GM18907 (cell line): ENCODE results near the gene SOS1.
"Not testable (repeated sequence)": the region's sequence is repeated elsewhere in the genome, so short reads cannot be mapped to it uniquely, and the experiment has no call there.

Experiments used
- ATAC-seq: cut with Tn5 transposase; IDR thresholded peaks from one replicate; pipeline ENCODE4 v1.9.1; 2021; ENCODE audit warnings: mild to moderate bottlenecking, moderate library complexity; ENCODE audit not compliant: unreplicated experiment

Gene SOS1

GRCh38 chr2:38977047-38977446, 143.8 kb downstream of the SOS1 start:
- ATAC-seq = no peak

GRCh38 chr2:38975042-38975441, 145.8 kb downstream of the SOS1 start:
- no peak for ATAC-seq

GRCh38 chr2:38973266-38973665, 147.6 kb downstream of the SOS1 start:
- no peak for ATAC-seq

GRCh38 chr2:38971377-38971776, 149.5 kb downstream of the SOS1 start:
- ATAC-seq = no peak

- ATAC-seq = no peak
Measured at GRCh38 chr2:38968021-38968420, 152.8 kb downstream of the SOS1 start.

- no peak for ATAC-seq
Measured at GRCh38 chr2:38966678-38967077, 154.2 kb downstream of the SOS1 start.

- no peak for ATAC-seq
Measured at GRCh38 chr2:38966006-38966405, 154.8 kb downstream of the SOS1 start.

GRCh38 chr2:38960609-38961320, 160.1 kb downstream of the SOS1 start:
- ATAC-seq = no peak

- no peak for ATAC-seq
Measured at GRCh38 chr2:38959938-38960608, 160.8 kb downstream of the SOS1 start.

GRCh38 chr2:38959466-38959865, 161.4 kb downstream of the SOS1 start:
- no peak for ATAC-seq

- ATAC-seq = no peak
Measured at GRCh38 chr2:38957972-38958371, 162.9 kb downstream of the SOS1 start.

- no peak for ATAC-seq
Measured at GRCh38 chr2:38951766-38952165, 169.1 kb downstream of the SOS1 start.

- ATAC-seq = no peak
Measured at GRCh38 chr2:38948995-38949394, 171.9 kb downstream of the SOS1 start.

GRCh38 chr2:38948387-38948882, 172.4 kb downstream of the SOS1 start:
- ATAC-seq = no peak

- peak; percentile 78 for ATAC-seq
Measured at GRCh38 chr2:38947241-38948239, 173.3 kb downstream of the SOS1 start.

- no peak for ATAC-seq
Measured at GRCh38 chr2:38945911-38946310, 174.9 kb downstream of the SOS1 start.

GRCh38 chr2:38945372-38945771, 175.5 kb downstream of the SOS1 start:
- no peak for ATAC-seq

- ATAC-seq = no peak
Measured at GRCh38 chr2:38943784-38944183, 177.1 kb downstream of the SOS1 start.

GRCh38 chr2:38940746-38941145, 180.1 kb downstream of the SOS1 start:
- ATAC-seq = no peak

GRCh38 chr2:38937548-38937947, 183.3 kb downstream of the SOS1 start:
- ATAC-seq = no peak

GRCh38 chr2:38936516-38936915, 184.3 kb downstream of the SOS1 start:
- ATAC-seq = not testable (repeated sequence)
